Measurements from ENCODE around the gene FLT3.

Gene FLT3

DNA sequence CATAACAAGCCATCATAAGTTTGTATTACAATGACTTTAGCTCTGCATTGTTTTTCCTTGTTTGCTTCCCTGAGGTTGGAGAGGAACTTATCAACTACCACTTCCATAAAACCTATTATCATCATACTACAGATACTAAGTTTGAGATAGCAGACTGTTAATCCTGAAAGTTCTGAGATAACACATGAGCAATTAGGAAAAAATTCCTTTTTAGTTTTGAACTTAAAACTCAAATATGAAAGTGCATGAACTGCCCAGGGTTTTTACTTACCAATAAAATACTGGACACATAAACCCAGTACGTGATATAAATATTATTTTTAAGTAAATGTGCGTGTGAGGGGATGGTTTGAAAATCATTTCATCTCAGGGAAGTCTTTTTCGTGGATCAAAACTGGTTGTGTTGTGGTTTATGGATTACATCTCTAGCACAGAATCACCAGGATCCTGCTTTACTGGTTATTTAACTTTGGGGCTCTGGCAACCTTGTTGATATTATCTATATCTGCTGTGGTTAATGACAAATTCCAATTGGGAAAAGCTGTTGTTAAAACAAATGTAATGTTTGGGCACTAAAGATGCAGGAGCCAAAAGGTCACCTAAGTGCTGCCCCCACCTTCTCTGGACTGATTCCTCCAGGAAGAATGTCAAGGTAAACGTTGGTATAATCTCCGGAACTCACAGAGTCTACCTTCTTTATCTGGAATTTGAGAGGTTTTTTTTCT is 143.6 kb downstream of the FLT3 start:
- no peak for DNase-seq

DNA sequence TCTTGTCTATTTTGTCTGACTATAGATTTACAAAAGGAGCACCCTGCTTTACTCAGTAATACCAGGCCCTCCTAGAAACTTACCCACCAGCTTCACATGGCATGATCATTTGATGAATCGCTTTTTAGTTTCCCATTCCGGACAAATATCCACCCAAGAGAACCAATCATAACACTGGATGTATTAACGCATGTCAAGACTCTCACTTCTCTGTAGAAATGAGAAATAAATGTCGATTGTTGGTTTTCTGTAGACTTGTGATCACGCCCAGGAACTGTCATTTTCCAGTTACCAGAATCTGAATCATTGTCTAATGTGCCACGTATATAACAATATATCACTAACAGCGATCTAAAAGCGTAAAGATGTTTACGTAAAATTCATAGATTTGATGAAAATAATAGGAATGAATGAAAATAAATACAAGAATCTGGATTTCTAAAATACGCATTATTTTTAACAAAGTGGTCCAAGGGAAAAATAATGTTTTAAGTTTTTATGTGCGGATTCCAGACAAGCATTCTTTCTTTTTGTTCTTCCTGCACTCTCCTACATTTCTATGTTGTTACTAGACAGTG is 145.3 kb downstream of the FLT3 start:
- DNase-seq, result no peak

DNA sequence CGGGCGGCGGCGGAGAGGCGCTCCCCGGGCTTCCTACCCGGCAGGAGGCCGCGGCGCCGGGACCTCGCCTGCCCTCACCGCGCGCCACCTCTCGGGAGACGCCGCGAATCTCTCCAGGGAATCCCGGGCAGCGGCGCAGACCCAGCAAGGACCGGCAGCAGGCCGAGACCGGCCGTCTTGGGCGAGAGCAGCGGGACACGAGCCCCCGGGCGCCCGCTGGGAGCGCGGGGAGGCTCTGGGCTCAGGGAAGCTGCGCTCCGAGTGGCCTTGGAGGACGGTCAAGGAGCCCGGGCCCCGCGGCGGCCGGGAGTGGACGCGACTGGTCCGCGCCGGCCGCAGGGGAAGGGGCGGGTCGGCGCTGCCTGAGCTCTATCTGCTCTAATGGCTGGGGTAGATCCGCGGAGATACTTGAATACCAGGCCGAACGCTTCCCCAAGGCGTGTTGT is 145.9 kb downstream of the FLT3 start:
- no peak for DNase-seq

DNA sequence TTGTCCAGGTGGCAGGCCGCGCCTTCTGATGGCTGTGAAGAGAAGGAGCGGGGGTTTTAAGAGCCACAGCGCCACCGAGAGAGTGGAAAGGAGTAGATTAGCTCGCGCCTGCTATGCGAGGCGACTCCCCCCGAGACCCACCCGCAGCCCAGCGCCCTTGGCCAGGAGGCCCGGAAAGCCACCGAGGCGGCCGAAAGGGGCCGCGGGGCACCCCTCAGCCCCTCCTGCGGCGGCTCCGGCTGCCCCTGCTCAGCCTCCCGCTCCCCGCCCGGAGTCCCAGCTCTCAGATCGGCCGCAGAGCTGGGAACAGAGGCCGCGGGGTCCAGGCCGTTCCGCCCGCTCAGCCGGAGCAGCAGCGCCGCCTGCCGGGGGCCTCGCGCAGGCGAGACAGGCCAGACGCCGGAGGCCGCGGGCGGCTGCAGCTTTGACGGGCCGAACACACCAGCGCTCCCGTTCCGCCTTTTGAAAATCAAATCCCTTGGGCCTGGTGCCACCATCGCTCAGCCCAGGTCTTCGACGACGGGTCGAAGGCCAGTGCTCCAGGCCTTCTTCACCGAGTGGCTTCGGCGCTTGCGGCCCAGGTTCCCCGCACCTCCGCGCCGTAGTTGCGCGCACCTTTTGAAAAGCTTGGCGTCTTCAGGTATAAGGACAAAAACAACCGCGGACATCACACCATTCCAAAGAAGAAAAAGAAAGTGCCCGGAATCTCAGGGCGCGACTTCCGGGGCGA is 146.5 kb downstream of the FLT3 start:
- no peak for DNase-seq
